Smooth muscle cell (in vitro differentiated cells): ENCODE measurements around the gene CCDC38. TPM values are rescaled to one million over a fixed set of nuclear protein-coding genes. Genes with fewer than 3 reads are reported as not detected.
A peak's percentile ranks its signal among the peaks of the same experiment; 100 is the strongest.

ENCODE experiments used
- DNase-seq: peaks from one replicate; lab custom pipeline; 2025; ENCODE audit not compliant: unreplicated experiment; lab: John Stamatoyannopoulos, UW
- H2AFZ ChIP-seq: fragments of 200-600 bp; sonication (generic); 2 replicates; pipeline ENCODE4 v1.6.0; 2016; ENCODE audit warnings: antibody characterized with exemption, low read depth, mild to moderate bottlenecking
- H3F3A ChIP-seq: fragments of 200-600 bp; sonication (generic); 2 replicates; pipeline ENCODE4 v1.6.0; 2017; ENCODE audit warnings: antibody characterized with exemption, low read depth
- H3K27ac ChIP-seq: fragments of 200-600 bp; sonication (generic); 2 replicates; pipeline ENCODE4 v1.5.1; 2016; ENCODE audit warnings: low read depth, mild to moderate bottlenecking
- H3K27me3 ChIP-seq: fragments of 200-600 bp; sonication (generic); 2 replicates; pipeline ENCODE4 v1.6.1; 2016; ENCODE audit warnings: low read depth, mild to moderate bottlenecking
- H3K36me3 ChIP-seq: fragments of 200-600 bp; sonication (generic); 2 replicates; pipeline ENCODE4 v1.5.1; 2016; ENCODE audit warnings: low read depth
- H3K4me1 ChIP-seq: fragments of 200-600 bp; sonication (generic); 2 replicates; pipeline ENCODE4 v1.5.1; 2016; ENCODE audit warnings: low read depth
- H3K4me2 ChIP-seq: fragments of 200-600 bp; sonication (generic); 2 replicates; pipeline ENCODE4 v1.6.0; 2016; ENCODE audit warnings: mild to moderate bottlenecking
- H3K4me3 ChIP-seq: fragments of 200-600 bp; sonication (generic); 2 replicates; pipeline ENCODE4 v1.5.1; 2016; ENCODE audit warnings: mild to moderate bottlenecking
- H3K79me2 ChIP-seq: fragments of 200-600 bp; sonication (generic); 2 replicates; pipeline ENCODE4 v1.6.0; 2016; ENCODE audit warnings: low read depth, mild to moderate bottlenecking
- H3K9ac ChIP-seq: fragments of 200-600 bp; sonication (generic); 2 replicates; pipeline ENCODE4 v1.6.0; 2016; ENCODE audit warnings: low read depth
- H3K9me3 ChIP-seq: fragments of 200-600 bp; sonication (generic); replicated peaks from 2 replicates; pipeline ENCODE4 v1.5.1; 2016; ENCODE audit warnings: low read depth
- H4K20me1 ChIP-seq: fragments of 200-600 bp; sonication (generic); 2 replicates; pipeline ENCODE4 v1.6.0; 2016; ENCODE audit warnings: low read depth
- WGBS: methylation state at CpG from one replicate; pipeline ENCODE4 v1.1.7; 2016; ENCODE audit warnings: low lambda C conversion rate; 5-methylcytosine and 5-hydroxymethylcytosine counted together
- polyA plus RNA-seq: library from polyadenylated mRNA; unstranded; fragments of >200 nt; fragmentation: Nextera tagmentation; extraction: Ambion mirVana; gene quantifications from 2 replicates; pipeline ENCODE4 v1.2.1, GENCODE V29; 2016
- total RNA-seq: library from RNA; depleted of rRNA; stranded (reverse); fragments of >200 nt; gene quantifications from 2 replicates; pipeline ENCODE4 v1.2.3, GENCODE V29; 2014
- TF ChIP-seq, protein P1 (sequence below): fragments of 200-600 bp; sonication (generic); IDR thresholded peaks from 2 replicates; pipeline ENCODE4 v1.5.1; 2017; ENCODE audit warnings: borderline replicate concordance, mild to moderate bottlenecking, antibody characterized with exemption; ENCODE audit not compliant: insufficient read depth, poor library complexity, severe bottlenecking

The CCDC38 gene
- total and polyA plus RNA-seq, 2 experiments from 2014 or later = 0.39 TPM; not detected in 1

DNA sequence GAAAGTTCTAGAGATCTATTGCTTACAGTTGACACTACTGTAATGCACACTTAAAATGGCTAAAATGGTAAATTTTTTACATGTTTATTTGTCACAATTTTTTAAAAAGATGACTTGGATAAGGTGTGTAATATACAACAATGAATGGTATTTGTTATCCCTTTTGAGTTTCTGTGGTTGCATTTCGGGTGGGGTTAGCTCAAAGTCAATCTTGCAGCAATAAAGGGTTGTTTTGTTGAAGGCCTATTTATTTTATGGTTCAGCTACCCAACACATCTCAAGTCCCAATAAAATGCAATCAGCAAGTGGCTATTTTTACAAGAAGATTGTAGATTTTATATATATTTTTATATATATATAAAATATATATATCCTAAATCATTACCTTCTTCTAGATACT lies 61.5 kb downstream of the CCDC38 start:
- no peak overlapping the region for H3K4me2 ChIP-seq
- WGBS = 71% methylated on average over 1 of the region's 1 CpG

DNA sequence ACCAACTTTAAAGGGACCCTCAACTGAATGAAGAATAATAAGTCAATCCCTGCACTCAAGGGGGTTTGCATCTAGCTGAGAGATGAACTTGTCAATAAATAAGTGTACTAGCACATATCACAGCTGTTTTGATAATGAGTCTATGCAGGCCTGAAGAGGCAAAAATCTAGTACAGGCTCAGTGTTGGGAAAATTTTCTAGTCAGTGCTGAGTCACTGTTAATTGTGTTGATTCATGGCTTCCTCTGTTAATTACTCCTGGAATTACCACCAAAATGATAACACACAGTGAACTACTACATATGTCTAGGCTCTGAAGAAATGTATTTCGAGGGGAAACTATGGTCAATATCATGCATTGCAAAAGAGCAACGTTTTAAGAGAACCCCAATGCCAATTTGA lies 64.8 kb downstream of the CCDC38 start:
- Histone ChIP-seq H3K4me2 (peak overlapping the region; percentile 2), H4K20me1 (no peaks in the 10 kb centered on the region), H3K36me3 (no peaks in the 10 kb centered on the region), H2AFZ (no peak overlapping the region), H3K9me3 (no peaks in the 10 kb centered on the region), H3K79me2 (no peaks in the 10 kb centered on the region), H3K27me3 (no peaks in the 10 kb centered on the region), H3K27ac (peak overlapping the region; percentile 52), H3F3A (peaks cover 10% of the 10 kb centered on the region), H3K9ac (no peak overlapping the region), H3K4me3 (no peak overlapping the region), H3K4me1 (peaks cover 7% of the 10 kb centered on the region)
- 48% methylated on average over 2 of the region's 2 CpGs for WGBS
- DNase-seq = no peak
- TF ChIP-seq, protein P1, sequence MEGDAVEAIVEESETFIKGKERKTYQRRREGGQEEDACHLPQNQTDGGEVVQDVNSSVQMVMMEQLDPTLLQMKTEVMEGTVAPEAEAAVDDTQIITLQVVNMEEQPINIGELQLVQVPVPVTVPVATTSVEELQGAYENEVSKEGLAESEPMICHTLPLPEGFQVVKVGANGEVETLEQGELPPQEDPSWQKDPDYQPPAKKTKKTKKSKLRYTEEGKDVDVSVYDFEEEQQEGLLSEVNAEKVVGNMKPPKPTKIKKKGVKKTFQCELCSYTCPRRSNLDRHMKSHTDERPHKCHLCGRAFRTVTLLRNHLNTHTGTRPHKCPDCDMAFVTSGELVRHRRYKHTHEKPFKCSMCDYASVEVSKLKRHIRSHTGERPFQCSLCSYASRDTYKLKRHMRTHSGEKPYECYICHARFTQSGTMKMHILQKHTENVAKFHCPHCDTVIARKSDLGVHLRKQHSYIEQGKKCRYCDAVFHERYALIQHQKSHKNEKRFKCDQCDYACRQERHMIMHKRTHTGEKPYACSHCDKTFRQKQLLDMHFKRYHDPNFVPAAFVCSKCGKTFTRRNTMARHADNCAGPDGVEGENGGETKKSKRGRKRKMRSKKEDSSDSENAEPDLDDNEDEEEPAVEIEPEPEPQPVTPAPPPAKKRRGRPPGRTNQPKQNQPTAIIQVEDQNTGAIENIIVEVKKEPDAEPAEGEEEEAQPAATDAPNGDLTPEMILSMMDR = no peak

More for the DNA sequence above, 61.5 kb downstream of the CCDC38 start:
- Histone ChIP-seq H3K9ac (no peak overlapping the region), H3K36me3 (no peaks in the 10 kb centered on the region), H3K4me1 (peaks cover 7% of the 10 kb centered on the region), H4K20me1 (no peaks in the 10 kb centered on the region), H3F3A (peaks cover 10% of the 10 kb centered on the region), H2AFZ (no peak overlapping the region), H3K27me3 (no peaks in the 10 kb centered on the region), H3K9me3 (peaks cover 8% of the 10 kb centered on the region), H3K27ac (no peak overlapping the region), H3K4me3 (no peak overlapping the region), H3K79me2 (no peaks in the 10 kb centered on the region)
- TF ChIP-seq, protein P1 = no peak
- no peak for DNase-seq

DNA sequence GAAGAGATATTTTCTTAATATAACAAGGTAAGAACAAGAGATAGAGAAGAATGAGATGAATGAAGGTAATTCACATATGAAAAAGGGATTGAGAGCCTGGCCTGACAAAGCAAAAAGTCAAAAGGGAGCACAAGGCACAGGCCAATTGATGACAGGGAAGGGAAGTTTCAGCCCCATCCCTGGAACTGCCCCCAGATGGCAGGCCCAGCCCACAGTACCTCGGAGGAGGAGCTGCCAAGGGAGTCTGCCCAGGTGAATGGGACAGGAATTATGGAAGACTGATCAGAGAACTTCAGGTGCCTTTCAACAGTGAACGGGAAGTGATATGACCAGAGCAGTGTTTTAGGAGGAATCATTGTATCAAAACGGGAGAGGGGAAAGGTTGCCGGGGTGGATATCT lies 68.0 kb downstream of the CCDC38 start:
- no peak overlapping the region for H3K4me3 ChIP-seq
- no peak overlapping the region for H2AFZ ChIP-seq
- no peaks in the 10 kb centered on the region for H3K27me3 ChIP-seq
- no peak overlapping the region for H3K9ac ChIP-seq
- peaks cover 5% of the 10 kb centered on the region for H3F3A ChIP-seq
- 84% methylated on average over 4 of the region's 4 CpGs for WGBS
- no peak for DNase-seq
- TF ChIP-seq, protein P1 = no peak
- no peaks in the 10 kb centered on the region for H4K20me1 ChIP-seq
- H3K9me3 ChIP-seq = no peaks in the 10 kb centered on the region
- H3K27ac ChIP-seq = no peak overlapping the region
- no peaks in the 10 kb centered on the region for H3K4me1 ChIP-seq
- H3K36me3 ChIP-seq = no peaks in the 10 kb centered on the region
- no peak overlapping the region for H3K4me2 ChIP-seq
- H3K79me2 ChIP-seq = no peaks in the 10 kb centered on the region

DNA sequence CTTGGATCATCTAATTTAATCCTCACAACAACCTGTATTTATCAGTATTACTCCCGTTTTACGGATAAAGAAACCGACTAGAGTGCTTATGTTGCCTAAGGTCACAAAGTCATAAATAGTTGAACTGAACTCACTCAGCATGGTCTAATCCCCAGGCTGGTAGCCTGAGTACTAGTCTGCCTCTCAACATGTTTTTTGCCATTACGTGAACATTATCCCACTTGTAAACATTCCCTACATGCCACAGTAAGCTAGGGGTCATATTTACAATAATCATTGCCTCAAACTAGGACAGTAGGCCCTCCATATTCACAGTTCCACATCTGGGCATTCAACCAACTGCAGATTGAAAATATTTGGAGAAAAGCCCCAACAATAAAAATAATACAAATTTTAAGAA lies 71.5 kb downstream of the CCDC38 start:
- Histone ChIP-seq H3K79me2 (peaks cover 4% of the 10 kb centered on the region), H3K27ac (peak overlapping the region; percentile 46), H3K27me3 (no peaks in the 10 kb centered on the region), H3K9me3 (no peaks in the 10 kb centered on the region), H3K4me3 (no peak overlapping the region), H4K20me1 (no peaks in the 10 kb centered on the region), H2AFZ (no peak overlapping the region), H3F3A (no peaks in the 10 kb centered on the region), H3K4me2 (no peak overlapping the region), H3K9ac (no peak overlapping the region), H3K36me3 (peaks cover 5% of the 10 kb centered on the region), H3K4me1 (no peaks in the 10 kb centered on the region)
- 15% methylated on average over 4 of the region's 4 CpGs for WGBS
- TF ChIP-seq, protein P1 = no peak
- no peak for DNase-seq
